Skin of body (tissue), 2 donors: ENCODE measurements around the gene ZNF407. TPM values are rescaled to one million over a fixed set of nuclear protein-coding genes. Genes with fewer than 3 reads are reported as not detected.

Source experiments
- DNase-seq: peaks from one replicate; lab custom pipeline; 2025; lab: John Stamatoyannopoulos, UW
- total RNA-seq: library from RNA; depleted of rRNA; stranded (reverse); fragments of >200 nt; gene quantifications from one replicate; pipeline ENCODE4 v1.2.3, GENCODE V29; 2014

ZNF407 gene
- total RNA-seq, 1 donor from 2014 or later: 21.6 TPM

DNA sequence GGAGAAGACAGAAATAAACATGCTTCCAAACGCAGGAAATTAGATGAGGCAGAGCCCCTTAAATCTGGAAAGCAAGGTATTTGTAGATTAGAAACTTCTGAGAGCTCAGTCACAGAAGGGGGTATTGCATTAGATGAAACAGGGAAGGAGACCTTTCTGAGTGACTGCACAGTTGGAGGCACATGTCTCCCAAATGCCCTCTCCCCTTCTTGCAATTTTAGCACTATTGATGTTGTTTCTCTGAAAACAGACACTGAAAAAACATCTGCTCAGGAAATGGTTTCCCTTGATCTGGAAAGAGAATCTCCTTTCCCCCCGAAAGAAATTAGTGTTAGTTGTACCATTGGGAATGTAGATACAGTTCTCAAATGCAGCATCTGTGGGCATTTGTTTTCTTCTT is 33.5 kb downstream of the ZNF407 start:
- DNase-seq: no peak

DNA sequence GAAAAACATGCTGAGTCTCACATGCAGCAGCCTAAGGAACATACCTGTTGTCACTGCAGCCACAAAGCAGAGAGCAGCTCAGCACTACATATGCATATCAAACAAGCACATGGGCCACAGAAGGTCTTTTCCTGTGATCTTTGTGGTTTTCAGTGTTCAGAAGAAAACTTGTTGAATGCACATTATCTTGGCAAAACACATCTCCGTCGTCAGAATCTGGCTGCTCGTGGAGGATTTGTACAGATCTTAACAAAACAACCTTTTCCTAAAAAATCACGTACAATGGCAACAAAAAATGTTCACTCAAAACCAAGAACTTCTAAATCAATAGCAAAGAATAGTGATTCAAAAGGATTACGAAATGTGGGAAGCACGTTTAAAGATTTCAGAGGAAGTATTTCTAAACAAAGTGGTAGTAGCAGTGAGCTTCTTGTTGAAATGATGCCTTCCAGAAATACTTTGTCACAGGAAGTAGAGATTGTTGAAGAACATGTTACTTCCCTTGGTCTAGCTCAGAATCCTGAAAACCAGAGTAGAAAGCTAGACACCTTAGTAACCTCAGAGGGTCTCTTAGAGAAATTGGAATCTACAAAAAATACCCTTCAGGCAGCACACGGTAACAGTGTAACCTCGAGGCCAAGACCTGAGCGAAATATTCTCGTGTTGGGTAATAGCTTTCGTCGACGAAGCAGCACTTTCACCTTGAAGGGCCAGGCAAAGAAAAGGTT is 34.1 kb downstream of the ZNF407 start:
- no peak for DNase-seq

DNA sequence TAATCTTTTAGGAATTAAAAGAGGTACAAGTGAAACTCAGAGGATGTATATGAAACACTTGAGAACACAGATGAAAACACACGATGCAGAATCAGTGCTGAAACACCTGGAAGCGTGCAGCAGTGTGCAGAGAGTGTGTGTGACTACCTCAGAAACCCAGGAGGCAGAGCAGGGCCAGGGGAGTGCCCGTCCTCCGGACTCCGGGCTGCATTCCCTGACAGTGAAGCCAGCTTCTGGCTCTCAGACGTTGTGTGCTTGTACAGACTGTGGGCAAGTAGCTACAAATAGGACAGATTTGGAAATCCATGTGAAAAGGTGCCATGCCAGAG is 34.6 kb downstream of the ZNF407 start:
- no peak for DNase-seq

DNA sequence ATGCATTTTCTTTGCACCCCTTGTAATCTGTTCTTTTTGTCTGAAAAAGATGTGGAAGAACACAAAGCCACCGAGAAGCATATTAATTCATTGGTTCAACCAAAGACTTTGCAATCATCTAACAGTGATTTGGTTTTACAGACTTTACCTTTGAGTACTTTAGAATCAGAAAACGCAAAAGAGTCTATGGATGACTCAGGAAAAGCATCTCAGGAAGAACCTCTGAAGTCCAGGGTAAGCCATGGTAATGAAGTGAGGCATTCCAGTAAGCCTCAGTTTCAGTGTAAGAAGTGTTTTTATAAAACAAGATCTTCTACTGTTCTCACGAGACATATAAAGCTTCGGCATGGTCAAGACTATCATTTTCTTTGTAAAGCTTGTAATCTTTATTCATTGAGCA is 35.2 kb downstream of the ZNF407 start:
- DNase-seq: no peak

DNA sequence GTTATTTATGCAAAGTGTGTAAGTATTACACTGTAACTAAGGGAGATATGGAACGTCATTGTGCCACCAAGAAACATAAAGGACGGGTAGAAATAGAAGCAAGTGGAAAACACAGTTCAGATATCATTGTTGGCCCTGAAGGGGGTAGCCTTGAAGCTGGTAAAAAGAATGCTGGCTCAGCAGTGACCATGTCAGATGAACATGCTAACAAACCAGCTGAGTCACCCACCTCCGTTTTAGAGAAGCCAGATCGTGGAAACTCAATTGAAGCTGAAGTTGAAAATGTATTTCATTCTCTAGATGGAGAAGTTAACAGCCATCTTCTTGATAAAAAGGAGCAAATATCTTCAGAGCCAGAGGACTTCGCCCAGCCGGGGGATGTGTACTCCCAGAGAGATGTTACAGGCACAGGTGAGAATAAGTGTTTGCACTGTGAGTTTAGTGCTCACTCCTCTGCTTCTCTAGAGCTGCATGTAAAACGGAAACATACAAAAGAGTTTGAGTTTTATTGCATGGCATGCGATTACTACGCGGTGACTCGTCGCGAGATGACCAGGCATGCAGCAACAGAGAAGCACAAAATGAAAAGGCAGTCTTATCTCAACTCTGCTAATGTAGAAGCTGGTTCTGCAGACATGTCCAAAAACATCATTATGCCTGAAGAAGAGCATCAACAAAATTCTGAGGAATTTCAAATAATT is 36.1 kb downstream of the ZNF407 start:
- no peak for DNase-seq

DNA sequence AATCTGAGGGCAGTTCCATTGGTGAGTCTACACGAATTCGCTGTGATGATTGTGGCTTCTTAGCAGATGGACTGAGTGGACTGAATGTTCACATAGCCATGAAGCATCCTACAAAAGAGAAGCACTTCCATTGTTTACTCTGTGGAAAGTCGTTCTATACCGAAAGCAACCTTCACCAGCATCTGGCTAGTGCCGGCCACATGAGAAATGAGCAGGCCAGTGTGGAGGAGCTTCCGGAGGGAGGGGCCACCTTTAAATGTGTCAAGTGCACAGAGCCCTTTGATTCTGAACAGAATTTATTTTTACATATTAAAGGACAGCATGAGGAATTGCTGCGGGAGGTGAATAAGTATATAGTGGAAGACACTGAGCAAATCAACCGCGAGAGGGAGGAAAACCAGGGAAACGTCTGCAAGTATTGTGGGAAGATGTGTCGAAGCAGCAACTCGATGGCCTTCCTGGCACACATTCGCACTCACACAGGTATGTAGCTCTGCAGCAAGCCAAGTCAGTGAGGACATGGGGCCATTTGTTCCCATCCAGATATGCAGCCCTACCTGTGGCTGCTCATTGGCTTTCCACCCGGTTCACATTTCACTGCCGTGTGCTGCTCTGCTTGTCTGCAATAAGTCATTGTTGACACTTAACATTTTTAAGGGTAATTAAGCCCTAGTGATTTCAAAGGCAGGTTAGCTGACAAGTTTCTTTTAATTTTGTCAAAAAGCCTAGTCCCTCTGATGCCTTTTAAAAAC is 37.7 kb downstream of the ZNF407 start:
- no peak for DNase-seq

DNA sequence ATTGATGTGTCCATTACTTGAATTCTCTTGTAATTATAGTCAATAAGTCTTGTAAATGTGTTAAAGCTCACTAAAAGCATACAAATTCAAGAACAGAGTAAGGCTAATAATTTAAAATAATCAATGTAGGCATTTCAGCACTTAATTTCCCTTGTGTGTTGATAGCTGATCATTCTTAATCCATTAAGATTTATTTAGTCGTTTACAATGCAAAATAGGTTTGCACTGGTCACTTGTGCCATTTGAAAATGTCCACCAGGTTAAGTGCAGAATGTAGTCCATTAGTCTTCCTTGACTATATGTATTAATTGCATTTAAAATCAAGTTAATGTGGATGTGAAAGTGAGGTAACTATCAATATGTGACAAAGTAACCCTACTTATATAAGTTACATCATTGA is 39.4 kb downstream of the ZNF407 start:
- no peak for DNase-seq

DNA sequence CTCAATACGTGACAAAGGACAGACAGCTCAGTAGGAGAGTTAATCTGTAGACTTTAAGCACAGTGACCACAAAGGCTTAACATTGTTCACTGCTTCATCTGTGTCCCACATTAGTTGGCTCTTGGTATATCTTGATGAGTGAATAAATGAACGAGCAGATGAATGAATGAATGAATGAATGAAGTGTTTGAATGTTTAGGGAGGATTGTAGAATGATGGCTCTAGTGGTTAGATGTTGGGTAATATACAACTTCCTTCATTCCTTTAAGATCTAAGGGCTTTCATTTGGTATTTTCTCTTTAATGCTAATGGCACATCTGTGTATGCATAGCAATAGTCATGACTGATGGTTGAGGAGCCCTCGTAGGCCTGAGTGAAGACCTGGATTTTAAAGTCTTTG is 40.5 kb downstream of the ZNF407 start:
- no peak for DNase-seq

DNA sequence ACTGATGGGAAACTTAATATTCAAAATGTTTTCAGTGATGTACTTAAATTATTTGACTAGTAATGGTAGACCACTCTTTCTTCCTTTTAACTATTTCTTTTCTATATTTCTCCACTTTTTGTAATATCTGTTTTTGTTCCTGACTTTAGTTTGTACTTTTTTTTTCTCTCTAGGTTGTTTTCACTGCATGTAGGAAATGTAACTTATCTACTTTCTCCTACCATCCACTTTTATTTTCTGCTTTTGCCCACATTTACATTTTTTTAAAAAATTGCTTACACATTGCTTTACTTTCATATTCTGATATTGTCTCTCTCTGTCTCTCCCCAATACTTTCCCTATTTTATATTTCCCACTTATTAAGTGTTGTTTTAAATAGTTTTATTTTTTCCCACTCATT is 47.0 kb downstream of the ZNF407 start:
- DNase-seq: no peak

DNA sequence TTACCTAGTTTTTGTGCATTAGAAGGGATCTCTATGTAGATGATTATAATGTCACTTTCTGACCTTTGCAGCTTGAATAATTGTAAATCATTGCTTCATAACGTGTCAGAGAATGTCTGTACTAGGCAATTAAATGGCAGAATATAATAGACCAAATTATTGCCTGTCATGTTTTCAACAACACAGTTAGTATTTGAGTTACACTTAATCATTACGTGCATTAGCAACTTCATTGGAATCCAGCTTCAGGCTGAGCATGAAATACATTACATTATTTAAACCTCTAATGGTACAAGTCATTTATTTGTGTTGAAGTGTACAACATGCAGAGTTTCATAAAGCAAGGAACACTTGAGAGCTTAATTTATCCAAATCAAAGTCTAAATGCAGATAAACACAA is 48.0 kb downstream of the ZNF407 start:
- no peak for DNase-seq

DNA sequence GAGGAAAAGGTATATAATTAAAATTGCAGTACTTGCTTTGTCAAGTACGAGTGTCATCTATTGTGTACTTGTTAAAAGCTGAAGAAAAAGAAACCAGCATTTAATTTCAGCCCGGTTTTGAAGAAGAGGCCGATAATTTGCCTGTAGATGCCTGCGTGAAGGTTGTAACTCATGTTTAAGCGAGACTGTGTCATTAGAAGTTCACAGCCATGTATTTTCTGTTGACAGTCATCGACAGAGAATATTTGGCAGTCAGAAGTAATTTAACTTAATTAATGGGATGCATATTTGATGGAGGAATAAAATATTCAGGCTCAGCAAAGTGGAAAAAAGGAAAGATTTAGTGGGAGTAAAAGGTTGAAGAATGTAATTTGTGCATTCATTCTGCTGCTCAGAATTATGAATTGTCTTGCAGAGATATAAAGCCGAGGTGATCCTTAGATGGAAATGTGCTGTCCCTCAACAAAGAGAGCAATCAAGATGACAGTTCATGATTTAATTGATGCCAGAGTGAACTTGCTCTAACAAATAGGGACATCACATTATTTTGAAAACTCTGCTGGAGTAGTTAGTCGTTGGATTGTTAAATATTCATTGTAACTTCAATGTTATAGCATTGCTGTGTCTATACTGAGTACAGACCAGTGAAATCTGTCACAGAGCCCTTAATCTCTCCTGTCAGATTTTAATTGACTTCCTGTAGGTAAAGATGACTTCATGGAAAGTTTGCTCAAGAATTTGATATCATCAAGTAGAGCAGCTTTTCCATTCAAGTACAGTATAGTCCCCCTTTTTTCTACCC is 53.9 kb downstream of the ZNF407 start:
- no peak for DNase-seq

DNA sequence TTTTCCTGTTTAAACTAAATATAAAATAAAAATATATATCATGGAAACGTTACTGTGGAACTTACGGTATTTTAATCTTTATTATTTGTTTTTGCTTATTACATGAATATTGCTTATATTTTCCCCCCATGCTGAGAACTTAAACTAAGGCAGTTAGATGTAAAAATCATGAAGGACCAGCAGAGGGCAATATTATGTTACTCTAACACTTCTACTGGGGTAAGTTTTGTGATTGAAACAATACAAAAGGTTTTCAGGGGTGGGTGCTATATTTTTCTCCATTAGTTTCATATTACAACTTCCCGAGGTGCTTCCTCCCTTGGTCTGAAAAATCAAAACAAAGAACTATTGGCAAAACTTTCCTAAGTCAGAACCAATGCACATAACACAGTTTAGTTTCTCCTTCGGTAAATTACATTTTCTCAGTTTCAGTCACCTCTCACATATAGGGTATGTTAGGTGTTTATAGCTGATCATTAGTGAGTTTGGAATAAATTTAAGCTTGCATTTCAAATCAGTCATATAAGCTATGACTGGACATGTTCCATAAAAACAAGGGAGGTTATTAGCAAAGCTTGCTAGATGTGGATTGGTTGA is 54.8 kb downstream of the ZNF407 start:
- DNase-seq: no peak

DNA sequence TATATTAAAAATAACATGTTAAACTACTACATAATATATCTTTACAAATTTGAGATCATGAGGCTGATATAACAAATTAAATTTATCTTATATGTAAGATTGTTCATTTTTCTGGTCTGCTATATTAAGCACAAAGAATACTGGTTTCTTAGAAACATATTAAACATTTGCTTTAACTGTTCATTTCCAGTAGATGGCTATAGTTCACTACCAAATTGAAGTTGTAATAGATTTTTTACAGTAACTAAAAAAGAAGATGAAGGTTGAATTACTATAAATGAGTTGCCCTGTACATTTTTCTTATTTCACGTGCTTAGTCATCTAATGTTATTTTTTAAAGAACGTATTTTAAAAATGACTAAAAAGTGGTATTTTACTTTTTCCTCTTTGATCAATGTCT is 57.0 kb downstream of the ZNF407 start:
- DNase-seq: no peak

DNA sequence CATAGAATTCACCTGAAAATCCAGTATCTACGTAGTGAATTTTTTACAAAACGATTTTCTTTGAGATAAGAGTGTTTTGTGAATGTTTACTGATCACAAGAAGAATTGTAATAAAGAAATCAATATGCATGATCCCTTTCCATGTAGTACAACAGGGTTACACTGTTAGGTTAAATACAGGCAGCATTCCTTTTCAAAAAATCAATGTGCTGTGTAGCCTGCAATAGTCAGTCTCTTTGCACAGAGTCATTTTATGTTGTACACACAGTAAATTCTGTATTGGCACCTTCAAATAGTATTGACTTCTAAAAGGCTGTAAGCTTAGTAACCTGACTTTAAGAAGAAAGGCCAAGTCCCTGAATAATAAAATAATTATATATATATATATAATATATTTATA is 63.3 kb downstream of the ZNF407 start:
- no peak for DNase-seq

DNA sequence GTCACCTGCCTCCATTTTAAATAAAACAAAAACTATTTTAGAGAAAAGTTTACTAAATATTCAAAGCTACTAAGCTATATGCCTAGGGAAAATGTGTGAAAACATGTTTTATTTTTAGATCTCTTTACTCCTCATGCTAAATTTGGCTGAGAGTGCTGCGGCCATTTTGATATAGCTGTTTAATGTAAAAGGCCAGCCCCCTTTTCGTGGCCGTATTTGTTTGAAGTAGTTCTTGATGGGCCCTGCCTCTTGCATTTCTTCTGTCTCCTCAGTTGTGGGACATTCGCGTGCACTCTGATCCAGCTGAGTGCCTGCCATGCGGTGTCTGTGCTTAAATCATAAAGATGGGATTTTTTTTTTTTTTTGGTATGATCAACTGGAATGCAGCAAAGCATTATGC is 64.0 kb downstream of the ZNF407 start:
- no peak for DNase-seq

DNA sequence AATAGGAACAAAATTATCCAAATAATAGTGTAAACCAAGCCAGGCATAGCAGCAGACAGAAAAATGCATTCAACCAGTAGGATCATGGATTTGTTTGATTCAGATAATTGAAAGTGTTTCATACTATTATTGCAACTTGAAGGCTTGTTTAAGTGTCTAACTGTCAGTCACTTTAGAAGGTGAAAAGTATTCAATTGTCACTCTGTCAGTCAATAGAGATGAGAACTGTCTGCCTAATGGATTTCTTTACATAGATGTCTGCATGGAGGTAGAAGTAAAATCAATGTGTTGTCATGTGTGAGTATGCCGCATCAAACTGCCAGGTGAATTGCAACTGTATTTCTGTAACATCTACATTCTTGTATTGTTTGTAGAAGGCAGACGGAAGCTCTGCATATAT is 65.0 kb downstream of the ZNF407 start:
- no peak for DNase-seq

DNA sequence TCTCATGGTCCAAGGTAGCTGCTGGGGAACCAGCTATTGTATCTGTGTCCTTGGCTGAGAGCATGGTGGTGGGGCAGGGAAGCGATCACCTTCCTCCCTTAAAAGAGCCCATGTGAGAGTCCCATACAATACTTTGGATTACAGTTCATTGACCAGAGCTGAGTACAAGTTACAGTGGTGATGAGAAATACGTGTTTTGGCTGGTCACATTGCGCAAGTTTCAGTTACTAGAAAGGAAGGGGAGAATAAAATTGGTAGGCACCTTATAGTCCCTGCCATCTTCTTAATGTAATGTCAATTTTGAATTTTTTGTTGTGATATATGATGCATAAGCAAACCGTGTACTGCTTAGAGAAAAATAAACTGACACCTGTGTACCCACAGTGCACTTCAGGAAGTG is 67.7 kb downstream of the ZNF407 start:
- no peak for DNase-seq

DNA sequence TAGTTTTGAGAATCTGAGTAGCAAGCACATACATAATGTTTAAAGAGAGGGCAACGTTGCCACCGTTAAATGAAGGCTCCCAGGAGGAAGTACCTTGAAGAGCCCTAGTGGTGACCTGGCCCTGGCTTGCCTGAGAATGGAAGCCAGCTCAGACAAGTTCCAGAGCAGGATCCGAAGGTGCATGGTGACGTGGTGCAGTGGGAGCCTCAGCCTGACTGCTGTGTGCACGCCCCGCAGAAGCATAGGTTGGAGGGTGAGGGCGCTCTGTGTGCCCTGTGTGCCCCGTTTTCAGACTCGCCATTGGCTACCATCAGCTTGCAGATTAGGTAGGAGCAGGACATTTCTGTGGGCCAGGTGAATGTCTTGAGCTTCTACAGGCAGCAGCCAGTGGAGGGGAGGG is 68.2 kb downstream of the ZNF407 start:
- no peak for DNase-seq

DNA sequence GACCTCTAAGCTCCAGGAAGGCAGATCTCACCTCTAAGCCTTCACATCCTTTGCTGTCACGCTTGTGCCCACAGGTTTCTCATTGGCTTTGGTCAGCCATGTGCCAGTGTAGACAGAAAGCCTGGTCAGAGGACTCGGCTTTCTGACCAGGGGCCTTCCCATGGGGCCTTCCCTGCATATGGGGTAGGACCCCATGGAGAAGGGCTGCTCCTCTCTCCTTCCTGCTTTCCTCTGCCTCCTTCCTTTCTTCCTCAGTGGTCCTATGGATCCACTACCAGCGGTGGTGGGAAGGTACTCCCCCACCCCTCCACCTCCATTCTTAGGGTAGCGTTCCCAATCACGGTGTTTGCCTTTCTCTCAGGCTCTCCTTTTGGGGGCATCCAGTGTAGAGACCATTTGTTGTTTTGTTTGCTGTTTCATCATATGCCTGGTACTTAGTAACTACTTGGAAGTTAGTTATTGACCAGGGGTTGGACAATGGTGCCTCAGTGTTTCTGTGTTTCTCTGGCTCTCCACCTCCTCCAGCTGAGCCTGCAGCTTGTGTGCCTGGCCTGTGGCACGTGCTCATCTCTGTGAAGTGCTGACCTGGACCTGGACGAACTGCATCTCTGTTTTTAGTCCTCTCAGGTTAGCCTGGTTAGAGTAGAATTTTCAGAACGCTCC is 71.6 kb downstream of the ZNF407 start:
- no peak for DNase-seq

DNA sequence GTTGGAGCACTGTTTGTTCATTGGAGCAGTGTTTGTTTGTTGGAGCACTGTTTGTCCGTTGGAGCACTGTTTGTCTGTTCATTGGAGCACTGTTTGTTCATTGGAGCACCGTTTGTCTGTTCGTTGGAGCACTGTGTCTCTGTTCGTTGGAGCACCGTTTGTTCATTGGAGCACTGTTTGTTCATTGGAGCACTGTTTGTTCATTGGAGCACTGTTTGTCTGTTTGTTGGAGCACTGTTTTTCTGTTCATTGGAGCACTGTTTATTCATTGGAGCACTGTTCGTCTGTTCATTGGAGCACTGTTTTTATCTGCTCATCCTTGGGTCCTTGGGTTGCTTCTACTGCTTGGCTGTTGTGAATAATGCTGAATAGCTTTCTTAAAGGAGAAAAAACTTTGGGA is 74.7 kb downstream of the ZNF407 start:
- DNase-seq: no peak

DNA sequence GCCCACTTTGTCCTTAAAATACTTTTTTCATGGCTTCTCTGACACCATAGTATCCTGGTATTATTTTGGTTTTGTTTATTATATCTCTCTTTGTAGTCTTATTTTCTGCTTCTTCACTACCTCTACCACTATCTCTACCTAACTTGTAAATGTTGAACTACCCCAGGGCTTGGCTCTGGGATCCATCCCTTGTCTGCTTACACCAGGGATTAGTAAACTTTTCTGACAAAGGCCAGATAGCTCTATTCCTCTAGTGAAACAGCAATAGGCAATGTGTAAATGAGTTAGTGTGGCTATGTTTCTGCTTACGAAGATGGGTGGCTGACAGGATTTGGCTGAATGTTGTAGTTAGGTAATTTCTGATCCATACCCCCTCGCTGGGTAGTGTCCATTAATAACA is 76.8 kb downstream of the ZNF407 start:
- no peak for DNase-seq
